ENCODE measurements around the gene AFAP1L1. TPM values are rescaled to one million over a fixed set of nuclear protein-coding genes. Genes with fewer than 3 reads are reported as not detected.

The AFAP1L1 gene
- polyA plus RNA-seq, 1 experiment, result 1.8 TPM

GRCh38 chr5:149282027-149282965 lies 10.6 kb downstream of the AFAP1L1 start:
- no peak for DNase-seq (ENCODE audit: low read depth, low spot score)
- no peak overlapping the region for H3K4me3 ChIP-seq (ENCODE audit: low read depth, low read length)
- no peaks in the 10 kb centered on the region for H3K9me3 ChIP-seq (ENCODE audit: control insufficient read depth, insufficient read depth, low read length)
- H3K27ac ChIP-seq (ENCODE audit: low read depth, low read length), result no peak overlapping the region
- POLR2A ChIA-PET, result no interaction called here
- TF ChIP-seq CTCF (IDR thresholded peaks at IDR 0.05; ENCODE audit: low read depth, low read length), result no peak
- no peaks in the 10 kb centered on the region for H3K27me3 ChIP-seq (ENCODE audit: control insufficient read depth, insufficient read depth, low read length)
- CTCF ChIA-PET, result no interaction called here

GRCh38 chr5:149282966-149283332 lies 11.3 kb downstream of the AFAP1L1 start:
- no peaks in the 10 kb centered on the region for H3K27me3 ChIP-seq (ENCODE audit: control insufficient read depth, insufficient read depth, low read length)
- no peak for TF ChIP-seq CTCF (IDR thresholded peaks at IDR 0.05; ENCODE audit: low read depth, low read length)
- H3K27ac ChIP-seq (ENCODE audit: low read depth, low read length), result no peak overlapping the region
- no peak overlapping the region for H3K4me3 ChIP-seq (ENCODE audit: low read depth, low read length)
- no peak for DNase-seq (ENCODE audit: low read depth, low spot score)
- H3K9me3 ChIP-seq (ENCODE audit: control insufficient read depth, insufficient read depth, low read length), result no peaks in the 10 kb centered on the region
- ChIA-PET CTCF (interaction anchor here (0.7 to 1.0 kb wide), 2 partner anchors 16 to 20 kb away, joined by 3 read pairs; no protein-coding TSS in a partner anchor), POLR2A (no interaction called here)

- no peak overlapping the region for H3K4me3 ChIP-seq (ENCODE audit: low read depth, low read length)
- CTCF ChIA-PET, result interaction anchor here (0.7 to 1.0 kb wide), 3 partner anchors 8 to 21 kb away, joined by 3 read pairs; no protein-coding TSS in a partner anchor
Observed at GRCh38 chr5:149283626-149284480, 12.2 kb downstream of the AFAP1L1 start.

GRCh38 chr5:149284501-149284900 lies 12.8 kb downstream of the AFAP1L1 start:
- CTCF ChIA-PET, result no interaction called here
- DNase-seq (ENCODE audit: low read depth, low spot score), result no peak
- TF ChIP-seq CTCF (IDR thresholded peaks at IDR 0.05; ENCODE audit: low read depth, low read length), result no peak
- POLR2A ChIA-PET, result no interaction called here
- Histone ChIP-seq H3K9me3 (ENCODE audit: control insufficient read depth, insufficient read depth, low read length) (no peaks in the 10 kb centered on the region), H3K4me3 (ENCODE audit: low read depth, low read length) (no peak overlapping the region), H3K27ac (ENCODE audit: low read depth, low read length) (no peak overlapping the region), H3K27me3 (ENCODE audit: control insufficient read depth, insufficient read depth, low read length) (no peaks in the 10 kb centered on the region)

More at GRCh38 chr5:149283626-149284480, 12.2 kb downstream of the AFAP1L1 start:
- no peaks in the 10 kb centered on the region for H3K27me3 ChIP-seq (ENCODE audit: control insufficient read depth, insufficient read depth, low read length)
- H3K9me3 ChIP-seq (ENCODE audit: control insufficient read depth, insufficient read depth, low read length), result no peaks in the 10 kb centered on the region
- POLR2A ChIA-PET, result no interaction called here
- DNase-seq (ENCODE audit: low read depth, low spot score), result no peak
- H3K27ac ChIP-seq (ENCODE audit: low read depth, low read length), result no peak overlapping the region
- no peak for TF ChIP-seq CTCF (IDR thresholded peaks at IDR 0.05; ENCODE audit: low read depth, low read length)
